Body of pancreas (tissue), 4 donors: ENCODE results near the gene DNAH10. TPM values are rescaled to one million over a fixed set of nuclear protein-coding genes. Genes with fewer than 3 reads are reported as not detected.

ENCODE experiments used
- ATAC-seq: fragments of 150-250 bp; one replicate; pipeline ENCODE4 v1.9.1; 2016
- DNase-seq, 4 donors: peaks; one replicate each; pipeline ENCODE4 v3.0.0-alpha.2; 2019
- H3K27ac ChIP-seq, 4 donors: fragments of 200-600 bp; sonication (generic); 1 replicate in 3 of 4; 2 replicates in 1 of 4; pipeline versions ENCODE4 v1.5.1 to v1.6.1; 2016 to 2019; ENCODE audit warnings: mild to moderate bottlenecking in 1 of 4, mixed read lengths in 1 of 4, moderate library complexity in 1 of 4
- H3K27me3 ChIP-seq, 2 donors: fragments of 200-600 bp; sonication (generic); one replicate each; pipeline ENCODE4 v1.6.0; 2016; ENCODE audit warnings: mild to moderate bottlenecking in 1 of 2
- H3K36me3 ChIP-seq, 2 donors: fragments of 200-600 bp; sonication (generic); replicated peaks in 1 of 2; 2 replicates each; pipeline ENCODE4 v1.5.1; 2016; ENCODE audit warnings: low read depth in 2 of 2; ENCODE audit not compliant: insufficient read depth in 1 of 2
- H3K4me1 ChIP-seq: fragments of 200-600 bp; sonication (generic); one replicate; pipeline ENCODE4 v1.6.0; 2016
- H3K4me3 ChIP-seq, 2 donors: fragments of 200-600 bp; sonication (generic); 1 replicate in 1 of 2; 2 replicates in 1 of 2; pipeline ENCODE4 v1.5.1; 2016 to 2019
- H3K9me3 ChIP-seq, 3 donors: fragments of 200-600 bp; sonication (generic); 1 replicate in 2 of 3; 2 replicates in 1 of 3; pipeline ENCODE4 v1.5.1; 2016
- POLR2A ChIP-seq, 3 donors: fragments of 450-650 bp; IDR thresholded peaks; one replicate each; pipeline ENCODE4 v1.6.1; 2016; ENCODE audit warnings: antibody characterized with exemption in 3 of 3, mild to moderate bottlenecking in 2 of 3
- WGBS, 2 donors: methylation state at CpG; one replicate each; pipeline ENCODE4 v1.1.5; 2017; 5-methylcytosine and 5-hydroxymethylcytosine counted together
- intact Hi-C: fragments of 100-400 bp; cut with DNase I; formaldehyde crosslinking; loops from one replicate; pipeline ENCODE4 v1.15.1; 2023
- total RNA-seq, 2 donors: library from RNA; depleted of rRNA; stranded (reverse); fragments of >200 nt; gene quantifications; one replicate each; pipeline ENCODE4 v1.1.0, GENCODE V29; 2016
- TF ChIP-seq, protein P1 (sequence below), 7 experiments: fragments of 450-650 bp in 4 of 7; fragments of 200-600 bp in 3 of 7; sonication (generic) in 3 of 7; IDR thresholded peaks; one replicate each; pipeline ENCODE4 v1.5.1; 2016 to 2019; ENCODE audit warnings: antibody characterized with exemption in 7 of 7

The DNAH10 gene
- total RNA-seq, 2 donors from 2014 or later: 0.26 TPM; not detected in 1

DNA sequence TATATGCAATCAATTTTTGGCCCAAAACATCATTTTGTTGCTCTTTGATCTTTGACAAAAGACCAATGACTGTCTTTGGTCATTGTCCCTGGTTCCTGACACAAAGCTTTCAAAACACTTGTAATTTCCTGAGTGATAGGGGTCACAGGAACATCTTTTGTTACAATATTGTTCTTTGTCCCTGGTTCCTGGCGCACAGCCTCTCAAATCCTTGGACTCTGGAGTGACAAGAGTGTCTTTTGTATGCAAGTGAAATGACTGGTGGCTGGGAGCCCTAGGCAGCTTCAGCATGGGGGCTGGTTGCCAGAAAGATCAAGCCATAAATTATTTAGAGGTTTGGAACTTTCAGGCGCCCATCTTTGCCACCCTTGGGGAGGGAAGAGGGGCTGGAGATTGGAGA lies 53.9 kb downstream of the DNAH10 start:
- DNase-seq (no peak), ATAC-seq (no peak)
- Histone ChIP-seq H3K4me3 (no peak overlapping the region), H3K4me1 (no peaks in the 10 kb centered on the region), H3K9me3 (no peaks in the 10 kb centered on the region), H3K27me3 (no peaks in the 10 kb centered on the region), H3K36me3 (no peaks in the 10 kb centered on the region), H3K27ac (no peak overlapping the region)
- WGBS, 2 donors: 77 to 90% methylated on average over 2 of the region's 2 CpGs
- intact Hi-C loops: no loop called here
- TF ChIP-seq POLR2A (IDR thresholded peaks at IDR 0.05): no peak
- TF ChIP-seq, protein P1, sequence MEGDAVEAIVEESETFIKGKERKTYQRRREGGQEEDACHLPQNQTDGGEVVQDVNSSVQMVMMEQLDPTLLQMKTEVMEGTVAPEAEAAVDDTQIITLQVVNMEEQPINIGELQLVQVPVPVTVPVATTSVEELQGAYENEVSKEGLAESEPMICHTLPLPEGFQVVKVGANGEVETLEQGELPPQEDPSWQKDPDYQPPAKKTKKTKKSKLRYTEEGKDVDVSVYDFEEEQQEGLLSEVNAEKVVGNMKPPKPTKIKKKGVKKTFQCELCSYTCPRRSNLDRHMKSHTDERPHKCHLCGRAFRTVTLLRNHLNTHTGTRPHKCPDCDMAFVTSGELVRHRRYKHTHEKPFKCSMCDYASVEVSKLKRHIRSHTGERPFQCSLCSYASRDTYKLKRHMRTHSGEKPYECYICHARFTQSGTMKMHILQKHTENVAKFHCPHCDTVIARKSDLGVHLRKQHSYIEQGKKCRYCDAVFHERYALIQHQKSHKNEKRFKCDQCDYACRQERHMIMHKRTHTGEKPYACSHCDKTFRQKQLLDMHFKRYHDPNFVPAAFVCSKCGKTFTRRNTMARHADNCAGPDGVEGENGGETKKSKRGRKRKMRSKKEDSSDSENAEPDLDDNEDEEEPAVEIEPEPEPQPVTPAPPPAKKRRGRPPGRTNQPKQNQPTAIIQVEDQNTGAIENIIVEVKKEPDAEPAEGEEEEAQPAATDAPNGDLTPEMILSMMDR (IDR thresholded peaks at IDR 0.05): no peak

DNA sequence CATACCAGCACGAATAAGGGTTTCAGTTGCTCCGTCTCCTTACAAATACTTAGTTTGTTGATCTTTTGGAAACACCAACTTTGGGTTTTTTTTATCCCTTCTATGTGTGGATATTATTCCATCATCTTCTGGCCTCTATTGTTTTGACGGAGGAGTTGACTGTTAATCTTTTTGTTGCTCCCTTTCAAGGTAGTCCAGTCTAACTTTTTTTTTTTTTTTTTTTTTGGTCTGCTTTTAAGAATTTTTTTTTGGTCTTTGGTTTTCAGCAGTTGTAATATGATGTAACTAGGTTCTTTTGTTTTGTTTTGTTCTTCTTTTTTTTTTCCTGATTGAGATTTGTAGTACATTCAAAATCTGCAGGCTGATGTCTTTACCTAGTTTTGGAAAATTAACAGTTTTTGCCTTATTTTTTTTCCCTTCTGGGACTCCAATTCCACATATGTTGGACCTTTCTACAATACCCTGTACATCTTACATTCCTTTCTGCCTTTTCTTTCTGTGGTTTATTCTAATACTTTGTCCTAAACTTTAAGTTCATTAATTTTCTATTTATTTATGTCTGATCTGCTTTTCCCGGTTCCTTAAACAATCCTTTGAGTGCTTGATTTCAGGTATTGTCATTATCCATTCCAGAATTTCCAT lies 54.9 kb downstream of the DNAH10 start:
- Histone ChIP-seq H3K36me3 (no peaks in the 10 kb centered on the region), H3K4me1 (no peaks in the 10 kb centered on the region), H3K27ac (no peak overlapping the region), H3K4me3 (no peak overlapping the region), H3K9me3 (no peaks in the 10 kb centered on the region), H3K27me3 (no peaks in the 10 kb centered on the region)
- no peak for DNase-seq
- TF ChIP-seq POLR2A (IDR thresholded peaks at IDR 0.05): no peak
- TF ChIP-seq, protein P1 (IDR thresholded peaks at IDR 0.05): no peak
- WGBS, 2 donors: 77 to 80% methylated on average over 4 of the region's 4 CpGs
- intact Hi-C loops: no loop called here
- ATAC-seq: no peak

DNA sequence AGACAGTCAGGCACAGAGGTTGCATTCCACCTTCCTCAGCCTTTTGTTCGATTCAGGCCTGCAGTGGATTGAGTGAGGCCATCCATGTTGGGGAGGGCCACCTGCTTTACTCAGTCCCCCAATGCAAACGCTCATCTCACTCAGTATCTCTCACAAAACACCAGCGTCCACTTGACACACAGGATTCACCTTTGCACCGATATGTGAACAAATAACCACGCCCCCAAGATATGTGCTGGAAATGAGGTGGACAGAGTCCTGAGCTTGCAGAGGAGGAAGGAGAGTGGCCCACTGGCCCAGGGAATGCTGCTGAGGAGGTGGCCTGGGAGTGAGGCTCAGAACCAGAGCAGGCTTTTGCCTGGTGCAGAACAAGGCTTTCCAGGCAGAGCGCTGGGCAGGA lies 60.7 kb downstream of the DNAH10 start:
- intact Hi-C loops: no loop called here
- no peak overlapping the region for H3K4me3 ChIP-seq
- no peaks in the 10 kb centered on the region for H3K27me3 ChIP-seq
- no peaks in the 10 kb centered on the region for H3K36me3 ChIP-seq
- no peaks in the 10 kb centered on the region for H3K4me1 ChIP-seq
- H3K27ac ChIP-seq: no peak overlapping the region
- WGBS, 2 donors: 58 to 66% methylated on average over 6 of the region's 6 CpGs
- TF ChIP-seq, protein P1 (IDR thresholded peaks at IDR 0.05): no peak
- TF ChIP-seq POLR2A (IDR thresholded peaks at IDR 0.05): no peak
- ATAC-seq (no peak), DNase-seq (no peak)
- no peaks in the 10 kb centered on the region for H3K9me3 ChIP-seq

DNA sequence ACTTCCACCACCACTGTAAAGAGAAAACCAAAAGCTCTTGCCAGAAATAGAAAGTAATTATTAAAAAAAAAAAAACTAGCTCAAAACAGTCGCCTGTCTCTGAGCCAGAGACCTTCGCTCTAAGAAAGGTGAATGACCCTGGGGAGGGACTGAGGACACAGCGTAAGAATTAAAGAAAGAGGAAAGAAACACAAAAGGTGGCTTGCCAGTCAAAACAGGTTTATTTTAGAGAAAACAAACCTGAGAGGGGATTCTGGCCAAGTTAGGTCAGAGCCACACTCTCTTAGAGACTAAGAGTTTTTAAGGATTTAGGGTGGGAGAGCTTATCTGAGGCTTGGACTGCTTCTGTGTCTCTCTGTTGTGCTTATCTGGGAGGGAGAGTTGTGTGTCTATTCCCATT lies 66.0 kb downstream of the DNAH10 start:
- no peak for DNase-seq
- Histone ChIP-seq H3K36me3 (no peaks in the 10 kb centered on the region), H3K27ac (no peak overlapping the region), H3K9me3 (no peaks in the 10 kb centered on the region), H3K27me3 (no peaks in the 10 kb centered on the region), H3K4me1 (no peaks in the 10 kb centered on the region), H3K4me3 (no peak overlapping the region)
- TF ChIP-seq POLR2A (IDR thresholded peaks at IDR 0.05): no peak
- TF ChIP-seq, protein P1 (IDR thresholded peaks at IDR 0.05): no peak
- intact Hi-C loops: no loop called here
- no peak for ATAC-seq
- WGBS, 2 donors: 69 to 85% methylated on average over 3 of the region's 3 CpGs

DNA sequence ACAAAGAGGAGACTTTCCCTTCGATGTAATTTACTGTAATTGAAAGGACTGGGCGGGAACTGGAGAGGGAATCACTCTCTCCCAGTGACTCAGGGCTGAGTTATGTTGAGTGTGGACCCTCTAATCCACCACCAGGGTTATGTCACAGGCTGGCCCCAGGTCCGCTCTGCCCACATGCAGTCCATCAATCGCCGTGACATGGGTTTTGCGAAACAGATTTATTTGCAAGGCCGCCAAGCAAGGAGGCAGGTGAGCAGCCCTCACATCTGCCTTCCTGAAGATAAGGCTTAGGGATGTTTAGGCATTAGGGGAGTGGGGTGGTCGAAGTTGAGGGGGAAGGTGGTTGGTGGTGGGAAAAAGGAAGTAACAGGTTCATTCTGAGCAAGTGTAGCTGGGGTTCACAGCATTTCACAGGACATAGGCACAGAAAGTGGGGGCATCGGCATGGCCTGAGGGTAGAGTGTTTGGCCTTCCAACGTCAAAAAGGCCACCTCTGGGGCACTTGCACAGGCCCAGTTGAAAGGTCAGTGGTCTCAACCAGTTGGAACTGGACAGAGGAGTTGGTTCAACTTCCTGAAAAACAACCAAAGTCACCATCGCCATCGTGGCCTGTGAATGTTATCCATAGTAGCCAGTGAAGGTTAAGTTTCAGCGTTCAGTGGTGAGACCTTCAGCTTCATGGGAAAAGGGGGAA lies 66.9 kb downstream of the DNAH10 start:
- no peaks in the 10 kb centered on the region for H3K9me3 ChIP-seq
- no peak overlapping the region for H3K27ac ChIP-seq
- H3K4me1 ChIP-seq: no peaks in the 10 kb centered on the region
- no peaks in the 10 kb centered on the region for H3K36me3 ChIP-seq
- ATAC-seq: no peak
- DNase-seq: no peak
- whole genome bisulfite sequencing, 2 donors: 70 to 82% methylated on average over 12 to 13 of the region's 13 CpGs
- no peaks in the 10 kb centered on the region for H3K27me3 ChIP-seq
- intact Hi-C loops: no loop called here
- H3K4me3 ChIP-seq: no peak overlapping the region
- no peak for TF ChIP-seq POLR2A (IDR thresholded peaks at IDR 0.05)
- TF ChIP-seq, protein P1 (IDR thresholded peaks at IDR 0.05): no peak
